ENCODE measurements around the gene LRP1B.

LRP1B gene

DNA sequence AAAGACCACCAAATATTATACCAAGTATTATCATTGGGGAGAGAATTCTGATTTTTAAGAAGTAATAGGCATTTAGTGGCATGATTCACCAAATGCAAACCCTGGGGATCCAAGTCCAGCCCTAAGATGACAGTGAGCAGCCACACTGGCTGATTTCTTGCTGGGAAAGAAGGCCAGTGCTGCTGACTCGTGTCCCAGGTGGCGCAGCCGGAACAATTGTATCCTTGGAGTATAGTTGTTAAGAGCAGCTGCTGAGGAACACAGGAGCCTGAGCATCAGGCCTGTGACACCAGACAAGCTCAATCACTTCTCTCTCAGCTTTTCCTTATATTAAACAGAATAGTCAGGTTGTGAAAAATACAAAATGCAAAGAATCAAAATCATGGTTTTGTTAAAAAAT, 48.4 kb downstream of the LRP1B start:
- H3K4me3 ChIP-seq (ENCODE audit: low read depth in 1 of 2, low read length in 2 of 2): no peak overlapping the region
- H3K27me3 ChIP-seq (ENCODE audit: control insufficient read depth in 1 of 2, insufficient read depth in 2 of 2, low read length in 2 of 2): no peaks in the 10 kb centered on the region
- H3K9me3 ChIP-seq (ENCODE audit: control insufficient read depth in 1 of 2, low read length in 2 of 2): no peaks in the 10 kb centered on the region
- no peaks in the 10 kb centered on the region for H3K36me3 ChIP-seq (ENCODE audit: control insufficient read depth in 1 of 2, insufficient read depth in 2 of 2, low read length in 2 of 2)
- no peak overlapping the region for H3K9ac ChIP-seq (ENCODE audit: low read depth in 1 of 2, low read length in 2 of 2)
- no peak overlapping the region for H3K27ac ChIP-seq (ENCODE audit: low read depth, low read length)
- no peaks in the 10 kb centered on the region for H3K4me1 ChIP-seq (ENCODE audit: control insufficient read depth in 1 of 2, insufficient read depth in 2 of 2, low read length in 2 of 2)

DNA sequence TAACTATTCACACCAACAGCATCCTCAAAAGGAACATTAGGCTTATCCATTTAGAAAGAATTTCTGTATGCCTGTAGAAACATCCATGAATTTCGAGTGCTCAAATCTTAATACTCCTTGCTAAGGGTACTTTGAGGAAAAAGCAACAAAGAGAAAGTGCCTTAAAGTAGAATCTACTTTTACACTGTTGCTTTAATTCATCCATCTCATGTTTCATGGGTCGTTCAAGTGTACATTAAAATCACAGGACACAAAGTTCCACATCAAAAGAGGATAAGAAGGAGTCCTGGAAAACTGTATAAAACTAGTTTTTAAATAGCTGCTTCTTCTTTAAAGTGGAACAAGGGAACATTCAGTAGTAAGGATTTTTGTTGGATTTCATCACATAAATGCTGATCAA, 54.5 kb downstream of the LRP1B start:
- H3K4me1 ChIP-seq (ENCODE audit: control insufficient read depth in 1 of 2, insufficient read depth in 2 of 2, low read length in 2 of 2): no peaks in the 10 kb centered on the region
- H3K9me3 ChIP-seq (ENCODE audit: control insufficient read depth in 1 of 2, low read length in 2 of 2): no peaks in the 10 kb centered on the region
- H3K27me3 ChIP-seq (ENCODE audit: control insufficient read depth in 1 of 2, insufficient read depth in 2 of 2, low read length in 2 of 2): no peaks in the 10 kb centered on the region
- no peak overlapping the region for H3K9ac ChIP-seq (ENCODE audit: low read depth in 1 of 2, low read length in 2 of 2)
- no peak overlapping the region for H3K27ac ChIP-seq (ENCODE audit: low read depth, low read length)
- H3K4me3 ChIP-seq (ENCODE audit: low read depth in 1 of 2, low read length in 2 of 2): no peak overlapping the region
- H3K36me3 ChIP-seq (ENCODE audit: control insufficient read depth in 1 of 2, insufficient read depth in 2 of 2, low read length in 2 of 2): no peaks in the 10 kb centered on the region

DNA sequence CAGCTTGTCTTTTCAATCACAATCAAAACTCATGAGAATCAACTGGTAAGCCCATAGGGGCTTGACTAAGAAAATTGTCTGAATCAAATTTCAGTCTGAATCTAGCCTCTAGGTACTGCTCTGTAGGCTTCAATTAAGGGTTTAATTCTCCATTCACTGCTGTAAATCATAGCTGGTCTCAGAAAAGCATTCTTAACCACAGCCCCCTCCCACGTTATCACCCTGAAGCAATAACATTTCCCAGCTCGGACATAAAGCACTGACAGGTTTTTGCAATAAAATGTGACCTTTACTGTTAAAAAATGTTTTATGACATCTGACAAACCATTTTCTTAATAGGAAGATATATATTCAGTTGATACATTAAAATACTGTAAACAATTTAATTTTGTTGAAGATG, 55.0 kb downstream of the LRP1B start:
- no peaks in the 10 kb centered on the region for H3K36me3 ChIP-seq (ENCODE audit: control insufficient read depth in 1 of 2, insufficient read depth in 2 of 2, low read length in 2 of 2)
- no peaks in the 10 kb centered on the region for H3K4me1 ChIP-seq (ENCODE audit: control insufficient read depth in 1 of 2, insufficient read depth in 2 of 2, low read length in 2 of 2)
- H3K27me3 ChIP-seq (ENCODE audit: control insufficient read depth in 1 of 2, insufficient read depth in 2 of 2, low read length in 2 of 2): no peaks in the 10 kb centered on the region
- H3K4me3 ChIP-seq (ENCODE audit: low read depth in 1 of 2, low read length in 2 of 2): no peak overlapping the region
- H3K27ac ChIP-seq (ENCODE audit: low read depth, low read length): no peak overlapping the region
- H3K9ac ChIP-seq (ENCODE audit: low read depth in 1 of 2, low read length in 2 of 2): no peak overlapping the region
- no peaks in the 10 kb centered on the region for H3K9me3 ChIP-seq (ENCODE audit: control insufficient read depth in 1 of 2, low read length in 2 of 2)

DNA sequence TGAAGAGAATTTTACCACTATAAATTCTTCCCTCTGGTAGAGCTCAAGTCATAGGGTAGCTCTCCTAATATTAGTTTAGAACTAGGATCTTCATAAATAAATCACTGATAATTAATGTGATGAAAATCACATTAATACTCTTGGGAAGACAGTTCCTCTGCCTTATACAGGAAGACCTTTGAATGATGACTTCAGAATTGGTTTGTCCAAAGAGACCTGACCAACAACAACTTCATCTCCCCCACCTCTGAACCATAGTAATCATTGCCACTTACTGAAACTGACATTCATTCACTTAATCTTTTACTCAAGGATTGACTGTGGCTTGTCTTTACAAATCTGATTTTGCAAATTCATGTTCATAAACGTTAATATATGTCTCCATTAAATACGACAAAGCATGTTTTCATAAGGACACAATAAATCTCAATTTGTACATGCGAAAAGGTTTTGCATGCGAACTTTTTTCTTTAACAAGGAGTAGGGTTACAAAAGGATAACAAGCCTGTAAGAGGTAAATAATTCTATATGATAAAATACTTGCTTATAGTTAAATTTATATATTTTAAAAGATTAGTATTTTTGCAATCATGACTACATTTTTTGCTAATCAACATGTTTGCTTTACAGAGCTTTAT, 61.4 kb downstream of the LRP1B start:
- H3K9me3 ChIP-seq (ENCODE audit: control insufficient read depth in 1 of 2, low read length in 2 of 2): no peaks in the 10 kb centered on the region
- no peaks in the 10 kb centered on the region for H3K4me1 ChIP-seq (ENCODE audit: control insufficient read depth in 1 of 2, insufficient read depth in 2 of 2, low read length in 2 of 2)
- H3K4me3 ChIP-seq (ENCODE audit: low read depth in 1 of 2, low read length in 2 of 2): no peak overlapping the region
- no peak overlapping the region for H3K27ac ChIP-seq (ENCODE audit: low read depth, low read length)
- no peaks in the 10 kb centered on the region for H3K27me3 ChIP-seq (ENCODE audit: control insufficient read depth in 1 of 2, insufficient read depth in 2 of 2, low read length in 2 of 2)
- no peak overlapping the region for H3K9ac ChIP-seq (ENCODE audit: low read depth in 1 of 2, low read length in 2 of 2)
- H3K36me3 ChIP-seq (ENCODE audit: control insufficient read depth in 1 of 2, insufficient read depth in 2 of 2, low read length in 2 of 2): no peaks in the 10 kb centered on the region

DNA sequence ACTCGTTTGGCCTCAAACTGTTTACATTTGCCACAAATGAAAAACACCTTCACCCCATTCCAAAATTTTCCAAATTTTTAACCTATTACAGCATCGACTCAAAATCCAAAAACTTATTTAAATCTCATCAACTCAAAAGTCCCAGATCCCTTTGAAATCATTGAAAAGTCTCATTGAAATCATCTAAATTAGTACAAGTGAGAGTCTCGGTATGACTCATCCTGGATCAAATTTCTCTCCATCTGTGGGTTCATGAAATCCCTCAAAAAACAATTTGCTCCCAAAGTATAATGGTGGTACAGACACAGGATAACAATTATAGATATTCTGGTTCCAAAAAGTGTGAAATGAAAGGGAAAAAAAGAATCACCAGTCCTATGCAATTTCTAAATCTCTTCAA, 65.1 kb downstream of the LRP1B start:
- Histone ChIP-seq H3K9ac (ENCODE audit: low read depth in 1 of 2, low read length in 2 of 2) (no peak overlapping the region), H3K36me3 (ENCODE audit: control insufficient read depth in 1 of 2, insufficient read depth in 2 of 2, low read length in 2 of 2) (no peaks in the 10 kb centered on the region), H3K27ac (ENCODE audit: low read depth, low read length) (no peak overlapping the region), H3K27me3 (ENCODE audit: control insufficient read depth in 1 of 2, insufficient read depth in 2 of 2, low read length in 2 of 2) (no peaks in the 10 kb centered on the region), H3K9me3 (ENCODE audit: control insufficient read depth in 1 of 2, low read length in 2 of 2) (no peaks in the 10 kb centered on the region), H3K4me3 (ENCODE audit: low read depth in 1 of 2, low read length in 2 of 2) (no peak overlapping the region), H3K4me1 (ENCODE audit: control insufficient read depth in 1 of 2, insufficient read depth in 2 of 2, low read length in 2 of 2) (no peaks in the 10 kb centered on the region)

DNA sequence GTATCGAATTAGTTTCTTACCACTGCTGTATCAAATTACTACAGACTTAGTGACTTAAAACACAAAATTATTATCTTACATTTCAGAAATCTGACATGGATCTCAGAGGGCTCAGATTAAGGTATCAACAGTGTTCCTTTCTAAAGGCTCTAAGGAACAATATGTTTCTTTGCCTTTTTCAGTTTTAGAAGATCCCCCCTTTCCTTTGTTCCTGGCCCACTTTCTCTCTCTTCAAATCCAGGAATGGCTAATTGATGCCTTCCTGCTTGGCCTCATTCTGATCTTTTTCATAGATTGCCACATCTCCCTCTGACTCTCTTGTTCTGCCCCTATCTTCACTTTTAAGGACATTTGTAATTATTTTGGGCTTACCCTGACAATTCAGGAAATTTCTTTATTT, 65.7 kb downstream of the LRP1B start:
- Histone ChIP-seq H3K27ac (ENCODE audit: low read depth, low read length) (no peak overlapping the region), H3K9ac (ENCODE audit: low read depth in 1 of 2, low read length in 2 of 2) (no peak overlapping the region), H3K4me1 (ENCODE audit: control insufficient read depth in 1 of 2, insufficient read depth in 2 of 2, low read length in 2 of 2) (no peaks in the 10 kb centered on the region), H3K4me3 (ENCODE audit: low read depth in 1 of 2, low read length in 2 of 2) (no peak overlapping the region), H3K27me3 (ENCODE audit: control insufficient read depth in 1 of 2, insufficient read depth in 2 of 2, low read length in 2 of 2) (no peaks in the 10 kb centered on the region), H3K36me3 (ENCODE audit: control insufficient read depth in 1 of 2, insufficient read depth in 2 of 2, low read length in 2 of 2) (no peaks in the 10 kb centered on the region), H3K9me3 (ENCODE audit: control insufficient read depth in 1 of 2, low read length in 2 of 2) (no peaks in the 10 kb centered on the region)

DNA sequence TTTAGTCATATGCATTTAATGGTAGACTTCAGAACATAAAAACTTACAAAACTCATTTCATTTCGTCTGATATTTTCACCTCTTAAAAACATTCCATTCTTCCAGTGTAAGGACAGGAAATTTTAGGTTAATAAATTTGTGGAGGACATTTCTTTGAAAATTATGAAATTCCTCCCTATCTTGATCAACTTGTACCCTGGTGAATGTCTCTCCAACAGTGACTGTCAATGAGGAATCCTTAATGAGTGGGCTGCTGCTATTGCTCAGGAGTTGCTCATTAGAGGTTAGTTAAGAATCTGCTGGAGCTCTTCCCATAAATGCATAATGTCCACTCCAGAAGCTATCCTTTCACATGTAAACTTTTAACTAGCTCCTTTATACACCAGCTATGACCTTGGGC, 69.1 kb downstream of the LRP1B start:
- no peak overlapping the region for H3K9ac ChIP-seq (ENCODE audit: low read depth in 1 of 2, low read length in 2 of 2)
- no peak overlapping the region for H3K4me3 ChIP-seq (ENCODE audit: low read depth in 1 of 2, low read length in 2 of 2)
- H3K27me3 ChIP-seq (ENCODE audit: control insufficient read depth in 1 of 2, insufficient read depth in 2 of 2, low read length in 2 of 2): no peaks in the 10 kb centered on the region
- no peaks in the 10 kb centered on the region for H3K4me1 ChIP-seq (ENCODE audit: control insufficient read depth in 1 of 2, insufficient read depth in 2 of 2, low read length in 2 of 2)
- no peak overlapping the region for H3K27ac ChIP-seq (ENCODE audit: low read depth, low read length)
- H3K36me3 ChIP-seq (ENCODE audit: control insufficient read depth in 1 of 2, insufficient read depth in 2 of 2, low read length in 2 of 2): no peaks in the 10 kb centered on the region
- no peaks in the 10 kb centered on the region for H3K9me3 ChIP-seq (ENCODE audit: control insufficient read depth in 1 of 2, low read length in 2 of 2)

DNA sequence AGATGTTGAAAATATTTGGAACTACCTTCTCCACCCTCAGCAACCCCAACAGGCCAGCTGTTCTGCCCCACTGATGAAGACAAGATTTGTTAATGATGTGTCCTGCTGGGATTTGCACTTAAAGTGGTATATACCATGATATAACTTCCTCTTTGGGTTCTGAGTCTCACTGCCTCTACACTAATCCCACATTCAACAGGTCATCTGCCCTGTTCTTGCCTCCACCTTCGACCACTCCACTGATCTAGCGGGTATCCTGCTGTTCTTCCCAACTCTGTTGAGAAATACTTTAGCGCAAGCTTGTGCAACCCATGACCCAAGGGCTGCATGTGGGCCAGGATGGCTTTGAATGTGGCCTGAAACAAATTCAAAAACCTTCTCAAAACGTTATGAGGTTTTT, 72.7 kb downstream of the LRP1B start:
- Histone ChIP-seq H3K36me3 (ENCODE audit: control insufficient read depth in 1 of 2, insufficient read depth in 2 of 2, low read length in 2 of 2) (no peaks in the 10 kb centered on the region), H3K9me3 (ENCODE audit: control insufficient read depth in 1 of 2, low read length in 2 of 2) (no peaks in the 10 kb centered on the region), H3K27ac (ENCODE audit: low read depth, low read length) (no peak overlapping the region), H3K4me1 (ENCODE audit: control insufficient read depth in 1 of 2, insufficient read depth in 2 of 2, low read length in 2 of 2) (no peaks in the 10 kb centered on the region), H3K4me3 (ENCODE audit: low read depth in 1 of 2, low read length in 2 of 2) (no peak overlapping the region), H3K27me3 (ENCODE audit: control insufficient read depth in 1 of 2, insufficient read depth in 2 of 2, low read length in 2 of 2) (no peaks in the 10 kb centered on the region), H3K9ac (ENCODE audit: low read depth in 1 of 2, low read length in 2 of 2) (no peak overlapping the region)

DNA sequence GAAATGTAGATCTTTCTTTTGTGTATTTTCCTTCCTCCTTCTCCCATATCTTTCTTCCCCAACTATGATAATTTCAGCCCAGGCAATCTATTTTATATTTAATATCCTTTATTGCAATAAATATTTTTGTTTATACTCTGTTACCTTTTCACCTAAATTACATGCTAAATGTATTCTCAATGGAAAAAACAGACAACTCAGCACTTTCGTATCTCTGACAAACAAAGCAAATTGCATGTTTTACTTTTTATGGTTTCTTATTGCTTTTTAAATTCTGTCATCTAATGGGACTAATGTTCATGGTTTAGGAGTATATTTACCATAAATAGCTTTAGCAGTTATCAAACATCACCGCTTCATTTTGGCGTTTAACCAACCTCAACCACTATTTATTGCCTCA, 74.0 kb downstream of the LRP1B start:
- no peak overlapping the region for H3K9ac ChIP-seq (ENCODE audit: low read depth in 1 of 2, low read length in 2 of 2)
- no peak overlapping the region for H3K4me3 ChIP-seq (ENCODE audit: low read depth in 1 of 2, low read length in 2 of 2)
- no peaks in the 10 kb centered on the region for H3K36me3 ChIP-seq (ENCODE audit: control insufficient read depth in 1 of 2, insufficient read depth in 2 of 2, low read length in 2 of 2)
- no peak overlapping the region for H3K27ac ChIP-seq (ENCODE audit: low read depth, low read length)
- no peaks in the 10 kb centered on the region for H3K9me3 ChIP-seq (ENCODE audit: control insufficient read depth in 1 of 2, low read length in 2 of 2)
- no peaks in the 10 kb centered on the region for H3K4me1 ChIP-seq (ENCODE audit: control insufficient read depth in 1 of 2, insufficient read depth in 2 of 2, low read length in 2 of 2)
- no peaks in the 10 kb centered on the region for H3K27me3 ChIP-seq (ENCODE audit: control insufficient read depth in 1 of 2, insufficient read depth in 2 of 2, low read length in 2 of 2)

DNA sequence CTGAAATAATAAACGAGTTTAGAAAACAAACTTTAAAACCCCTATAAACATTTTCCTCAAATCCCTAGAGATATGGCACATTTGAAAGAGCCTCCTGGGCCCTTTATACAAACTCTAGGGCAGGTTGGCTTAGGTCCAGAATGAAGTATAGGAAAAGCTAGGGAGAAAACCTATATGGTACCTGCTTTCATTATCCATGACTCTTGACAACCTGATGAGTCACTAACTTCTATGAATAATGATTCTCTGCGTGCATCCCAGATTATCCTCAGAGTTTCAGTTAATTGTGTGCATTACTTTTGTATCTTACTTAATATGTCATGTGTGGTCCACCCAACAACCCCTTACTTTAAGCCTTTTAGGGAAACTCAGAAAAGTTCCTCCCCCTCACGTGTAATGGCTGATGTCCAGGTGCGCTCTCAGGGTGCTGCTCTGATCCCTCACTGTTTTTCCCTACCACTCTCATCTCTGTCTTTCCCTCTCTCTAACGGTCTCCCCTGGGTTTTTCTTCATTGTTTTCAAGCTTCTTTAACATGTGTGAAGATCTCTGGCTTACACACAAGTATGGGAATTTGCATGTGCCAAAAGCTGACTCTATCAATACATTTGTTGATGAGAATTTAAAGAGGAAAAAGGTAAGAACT, 78.5 kb downstream of the LRP1B start:
- H3K4me1 ChIP-seq (ENCODE audit: control insufficient read depth in 1 of 2, insufficient read depth in 2 of 2, low read length in 2 of 2): no peaks in the 10 kb centered on the region

More for the DNA sequence above, 78.5 kb downstream of the LRP1B start:
- H3K4me3 ChIP-seq (ENCODE audit: low read depth in 1 of 2, low read length in 2 of 2): no peak overlapping the region
- no peak overlapping the region for H3K27ac ChIP-seq (ENCODE audit: low read depth, low read length)
- peaks cover 0 to 4% of the 10 kb centered on the region in 2 donors for H3K9me3 ChIP-seq (ENCODE audit: control insufficient read depth in 1 of 2, low read length in 2 of 2)
- H3K27me3 ChIP-seq (ENCODE audit: control insufficient read depth in 1 of 2, insufficient read depth in 2 of 2, low read length in 2 of 2): no peaks in the 10 kb centered on the region
- no peaks in the 10 kb centered on the region for H3K36me3 ChIP-seq (ENCODE audit: control insufficient read depth in 1 of 2, insufficient read depth in 2 of 2, low read length in 2 of 2)
- no peak overlapping the region for H3K9ac ChIP-seq (ENCODE audit: low read depth in 1 of 2, low read length in 2 of 2)

All from duodenal mucosa (tissue), 2 donors.